SKM-1 (cell line): ENCODE measurements around the gene RAB11FIP4.

ENCODE experiments used
- DNase-seq: peaks from one replicate; lab custom pipeline; 2025; ENCODE audit not compliant: unreplicated experiment; lab: John Stamatoyannopoulos, UW

The RAB11FIP4 gene

GRCh38 chr17:31522284-31522931, 130.9 kb downstream of the RAB11FIP4 start:
- DNase-seq = no peak

GRCh38 chr17:31522987-31523495, 131.6 kb downstream of the RAB11FIP4 start:
- DNase-seq = no peak

GRCh38 chr17:31523862-31524730, 132.6 kb downstream of the RAB11FIP4 start:
- no peak for DNase-seq

DNA sequence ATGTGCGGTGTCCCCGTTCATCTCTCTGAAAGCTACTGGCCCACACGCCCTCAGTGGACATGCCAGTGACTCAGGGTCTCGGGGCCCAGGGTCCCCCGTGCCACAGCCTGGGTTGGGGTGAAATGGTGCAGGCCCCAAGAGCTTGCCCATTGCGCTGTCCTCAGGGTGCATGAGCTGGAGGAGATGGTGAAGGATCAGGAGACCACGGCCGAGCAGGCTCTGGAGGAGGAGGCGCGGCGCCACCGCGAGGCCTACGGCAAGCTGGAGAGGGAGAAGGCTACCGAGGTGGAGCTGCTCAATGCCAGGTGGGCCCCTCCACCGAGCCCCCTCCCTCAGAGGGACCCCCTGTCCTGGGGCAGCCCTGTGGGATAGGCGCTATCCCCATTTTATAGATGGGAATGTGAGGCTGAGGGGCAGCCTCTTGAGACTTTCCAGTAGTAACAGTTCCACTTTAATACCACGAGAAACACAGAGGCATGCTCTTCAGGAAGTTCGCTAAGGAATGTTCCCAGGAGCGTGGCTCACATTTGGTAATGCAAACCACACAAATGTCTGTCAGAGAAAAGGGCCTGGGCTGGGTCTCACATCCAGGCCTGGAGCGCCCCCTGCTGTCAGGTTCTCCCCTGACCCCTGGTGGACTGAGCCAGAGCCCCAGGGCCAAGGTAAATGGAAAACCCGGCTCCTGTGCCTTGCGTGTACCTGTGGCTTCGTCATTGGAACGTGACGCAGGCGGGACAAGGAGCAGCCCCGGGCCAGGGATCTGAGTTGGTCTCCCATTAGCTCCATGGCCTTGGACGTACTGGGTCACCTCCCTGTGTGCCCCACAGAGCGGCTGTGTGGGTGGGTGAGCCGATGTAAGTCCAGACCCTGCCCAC, 133.7 kb downstream of the RAB11FIP4 start:
- peak; percentile 55 for DNase-seq

DNA sequence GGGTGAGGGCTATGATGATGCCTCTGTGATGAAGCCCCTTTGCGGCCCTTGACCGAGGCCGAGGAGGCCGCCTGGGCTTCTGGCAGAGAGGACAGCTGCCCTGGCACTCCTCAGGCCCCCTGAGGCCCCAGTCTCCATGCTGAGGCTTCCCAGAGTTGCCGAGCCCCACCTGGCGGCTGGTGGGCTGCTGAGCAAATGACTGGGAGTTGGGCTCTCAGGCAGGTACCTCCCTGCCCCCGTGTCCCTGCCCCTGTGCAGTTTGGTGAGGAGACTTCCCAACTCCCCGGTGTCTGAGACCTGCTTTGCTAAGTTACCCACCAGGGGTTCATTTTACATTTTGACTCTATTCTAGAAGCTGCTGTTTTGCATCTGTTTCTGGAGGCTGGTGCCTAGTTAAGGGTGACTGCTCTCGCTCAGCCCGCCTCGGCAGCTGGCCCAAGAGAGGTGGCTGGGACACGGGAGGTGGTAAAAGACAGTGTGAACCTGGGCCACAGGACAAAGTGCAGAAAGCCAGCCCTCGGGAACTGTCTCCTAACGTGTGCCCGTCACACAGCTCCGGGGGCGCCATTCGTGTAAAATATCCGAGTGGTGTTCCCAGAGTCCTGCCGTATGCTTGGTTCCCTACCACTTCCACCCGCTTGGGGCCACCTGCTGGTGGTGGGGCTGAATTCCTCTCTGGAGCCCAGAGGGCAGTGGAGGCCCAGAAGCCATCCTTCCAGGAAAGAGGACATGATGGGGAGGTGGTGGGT, 134.5 kb downstream of the RAB11FIP4 start:
- DNase-seq = no peak

DNA sequence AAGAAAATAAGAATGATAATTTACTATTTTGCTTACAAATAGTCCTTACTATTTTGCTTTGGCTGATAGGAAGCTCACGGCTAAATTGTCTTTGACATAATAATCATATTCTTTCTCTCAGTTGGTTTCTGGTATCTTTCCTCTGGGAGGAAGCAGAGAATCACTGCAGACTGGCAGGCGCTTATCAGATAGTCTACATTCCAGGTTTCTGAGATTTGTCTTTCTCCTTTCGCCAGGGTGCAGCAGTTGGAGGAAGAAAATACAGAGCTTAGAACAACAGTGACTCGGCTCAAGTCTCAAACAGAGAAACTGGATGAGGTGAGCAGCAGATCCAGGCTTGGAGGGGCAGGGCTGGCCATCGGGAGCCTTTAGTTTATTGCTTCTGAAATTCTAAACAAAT, 136.1 kb downstream of the RAB11FIP4 start:
- DNase-seq = no peak

DNA sequence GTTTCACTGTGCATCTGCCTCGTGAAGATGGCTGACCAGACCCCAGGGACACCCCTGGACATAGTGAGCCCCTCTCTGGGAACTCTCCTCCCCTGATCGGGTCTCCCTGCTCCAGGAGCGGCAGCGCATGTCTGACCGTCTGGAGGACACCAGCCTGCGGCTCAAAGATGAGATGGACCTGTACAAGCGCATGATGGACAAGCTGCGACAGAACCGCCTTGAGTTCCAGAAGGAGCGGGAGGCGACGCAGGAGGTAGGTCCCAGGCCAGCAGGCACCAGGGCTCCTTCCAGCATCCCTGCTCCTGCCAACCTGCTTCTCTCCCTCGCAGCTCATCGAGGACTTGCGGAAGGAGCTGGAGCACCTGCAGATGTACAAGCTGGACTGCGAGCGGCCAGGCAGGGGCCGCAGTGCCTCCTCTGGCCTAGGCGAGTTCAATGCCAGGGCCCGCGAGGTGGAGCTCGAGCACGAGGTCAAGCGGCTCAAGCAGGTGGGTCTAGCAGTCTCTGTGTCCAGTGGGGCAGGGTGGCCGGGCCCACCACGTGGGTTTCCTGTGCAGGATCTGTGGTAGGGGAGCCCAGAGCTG, 136.9 kb downstream of the RAB11FIP4 start:
- no peak for DNase-seq

DNA sequence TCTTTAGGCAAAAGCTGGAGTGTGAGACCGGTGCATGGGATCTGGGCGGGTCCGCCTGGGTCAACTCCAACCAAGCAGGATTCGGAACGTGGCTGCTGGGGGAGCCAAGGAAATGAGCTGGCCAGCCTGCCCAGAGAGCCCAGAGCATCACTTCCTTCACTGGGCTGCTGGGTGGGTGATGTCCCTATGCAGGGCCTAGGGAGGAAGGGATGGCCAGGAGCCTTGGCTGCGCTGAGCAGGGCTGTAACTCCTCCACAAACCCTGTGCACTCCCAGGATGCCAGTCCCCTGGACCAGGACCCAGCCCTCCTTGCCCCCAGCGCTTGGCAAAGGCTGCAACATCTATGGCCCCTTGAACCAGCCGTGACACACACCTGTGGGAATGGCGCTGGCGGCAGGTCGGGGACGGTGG, 138.4 kb downstream of the RAB11FIP4 start:
- DNase-seq = no peak

DNA sequence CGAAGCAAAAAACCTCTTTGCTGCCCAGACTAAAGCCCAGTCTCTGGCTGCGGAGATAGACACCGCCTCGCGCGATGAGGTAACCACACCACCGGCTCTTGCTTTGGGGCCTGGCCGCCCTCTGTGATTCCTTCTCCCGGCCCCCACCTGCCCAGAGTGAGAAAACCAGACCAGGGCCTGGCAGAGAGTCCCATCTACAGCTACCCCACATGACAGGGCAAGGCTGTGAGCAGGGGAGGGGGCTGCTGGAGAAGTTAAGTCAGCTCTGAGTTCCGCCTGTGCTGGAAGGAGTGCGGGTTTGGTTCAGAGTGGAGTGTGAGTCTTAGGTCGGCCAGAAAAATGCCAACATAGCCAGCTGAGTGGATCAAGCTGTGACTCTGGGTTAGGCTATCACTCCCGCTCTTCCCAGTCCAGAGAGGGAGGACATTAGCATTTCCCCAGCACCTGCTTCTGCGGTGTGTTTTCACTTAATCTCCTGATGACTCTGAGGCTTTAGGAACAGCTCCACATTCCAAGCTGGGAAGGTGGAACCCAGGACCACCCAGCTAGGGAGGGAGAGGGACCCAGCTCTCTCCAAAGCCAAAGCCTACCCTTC, 139.0 kb downstream of the RAB11FIP4 start:
- DNase-seq = no peak

DNA sequence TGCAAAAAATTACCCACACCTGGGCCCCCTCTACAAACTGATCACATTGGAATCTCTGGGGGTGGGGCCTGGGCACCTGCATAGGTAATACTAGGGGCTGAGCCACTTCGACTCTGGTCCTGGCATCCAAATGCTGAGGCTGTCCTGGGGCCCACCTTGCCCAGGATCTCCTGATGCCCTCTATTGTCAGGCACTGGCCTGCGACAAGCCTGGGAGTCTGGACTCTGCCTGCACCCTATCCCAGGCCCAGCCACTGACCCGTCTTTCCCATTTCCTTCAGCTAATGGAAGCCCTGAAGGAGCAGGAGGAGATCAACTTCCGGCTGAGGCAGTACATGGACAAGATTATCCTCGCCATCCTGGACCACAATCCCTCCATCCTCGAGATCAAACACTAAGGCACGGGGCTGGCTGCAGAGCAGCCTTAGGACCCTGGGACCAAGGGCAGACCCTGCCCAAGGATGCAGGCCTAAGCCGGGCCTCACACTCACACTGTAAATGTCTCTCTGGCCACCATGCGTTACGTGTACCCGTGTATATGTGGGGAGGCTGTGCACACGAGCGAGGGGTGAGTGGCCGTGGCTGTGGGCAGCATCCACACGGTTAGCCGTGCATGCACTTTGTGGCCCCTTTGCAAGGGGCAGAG, 140.0 kb downstream of the RAB11FIP4 start:
- DNase-seq = no peak

- no peak for DNase-seq
Measured at GRCh38 chr17:31532081-31532480, 140.6 kb downstream of the RAB11FIP4 start.

DNA sequence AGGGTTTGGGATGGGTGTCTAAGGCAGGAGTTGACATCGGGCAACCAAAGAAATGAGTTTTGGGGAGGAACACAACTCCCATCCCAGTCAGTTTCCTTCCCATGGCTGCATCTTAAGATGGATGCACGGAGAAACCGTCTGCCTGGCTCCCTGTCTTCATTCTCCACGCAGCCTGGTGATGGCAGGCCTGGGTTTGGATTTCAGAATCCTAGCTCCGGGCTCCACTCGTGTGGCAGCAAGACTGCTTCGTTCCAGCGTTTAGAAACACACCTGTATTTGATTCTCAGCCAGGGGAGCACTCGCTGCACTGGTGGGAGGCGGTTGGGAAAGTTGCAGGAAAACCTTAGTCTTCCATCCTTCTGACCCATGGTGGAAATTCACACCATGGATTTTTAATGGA, 141.1 kb downstream of the RAB11FIP4 start:
- no peak for DNase-seq

GRCh38 chr17:31533546-31534155, 142.2 kb downstream of the RAB11FIP4 start:
- DNase-seq = no peak

DNA sequence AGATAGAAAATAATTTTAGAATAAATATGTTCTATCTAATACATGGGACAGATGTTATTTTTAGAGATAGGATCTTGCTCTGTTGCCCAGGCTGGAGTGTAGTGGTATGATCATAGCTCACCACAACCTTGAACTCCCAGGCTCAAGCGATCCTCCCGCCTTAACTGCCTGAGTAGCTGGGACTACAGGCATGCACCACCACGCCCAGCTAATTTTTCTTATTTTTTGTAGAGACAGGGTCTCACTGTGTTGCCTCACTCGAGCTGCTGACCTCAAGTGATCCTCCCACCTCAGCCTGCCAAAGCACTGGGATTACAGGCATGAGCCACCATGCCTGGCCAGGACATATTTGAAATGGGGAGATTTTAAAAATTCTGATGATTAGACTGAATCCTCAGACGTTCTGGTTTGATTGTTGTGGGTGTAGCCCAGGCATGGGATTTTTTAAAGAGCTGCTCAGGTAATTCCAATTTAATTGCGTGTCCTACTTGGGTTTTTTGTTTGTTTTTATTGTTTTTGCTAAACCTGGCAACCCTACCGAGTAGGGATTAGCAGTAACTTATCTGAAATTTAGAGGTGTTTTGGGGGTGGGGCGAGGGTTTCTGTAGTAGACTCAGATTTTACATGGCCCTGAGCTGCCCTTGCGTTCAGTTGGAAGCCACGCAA, 142.9 kb downstream of the RAB11FIP4 start:
- no peak for DNase-seq

- no peak for DNase-seq
Measured at GRCh38 chr17:31535581-31535981, 144.1 kb downstream of the RAB11FIP4 start.

DNA sequence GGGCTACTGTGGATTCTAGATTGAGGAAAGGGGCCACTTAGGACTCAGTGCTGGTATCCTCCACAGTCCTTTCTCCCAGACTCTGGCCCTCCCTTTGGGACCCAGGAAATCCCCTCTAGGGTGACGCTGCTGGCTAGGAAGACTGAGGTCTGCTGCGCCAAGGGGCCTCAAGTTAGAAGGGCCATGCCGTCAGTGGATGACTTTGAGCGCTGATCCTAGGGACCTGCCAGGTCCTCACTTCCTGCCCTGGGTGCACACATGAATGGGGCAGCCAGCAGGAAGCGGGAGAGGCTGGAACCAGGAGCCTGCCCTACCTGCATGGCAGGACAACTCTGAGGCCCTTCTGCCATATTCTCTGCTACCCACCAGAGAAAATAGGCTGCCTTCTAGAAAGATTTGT, 145.0 kb downstream of the RAB11FIP4 start:
- no peak for DNase-seq

- DNase-seq = no peak
Measured at GRCh38 chr17:31537565-31538011, 146.1 kb downstream of the RAB11FIP4 start.

GRCh38 chr17:31538080-31538762, 146.7 kb downstream of the RAB11FIP4 start:
- no peak for DNase-seq
